ENCODE measurements around the gene ZNF679. TPM values are rescaled to one million over a fixed set of nuclear protein-coding genes. Genes with fewer than 3 reads are reported as not detected.

The ZNF679 gene
- not detected in 2 replicates for total RNA-seq

DNA sequence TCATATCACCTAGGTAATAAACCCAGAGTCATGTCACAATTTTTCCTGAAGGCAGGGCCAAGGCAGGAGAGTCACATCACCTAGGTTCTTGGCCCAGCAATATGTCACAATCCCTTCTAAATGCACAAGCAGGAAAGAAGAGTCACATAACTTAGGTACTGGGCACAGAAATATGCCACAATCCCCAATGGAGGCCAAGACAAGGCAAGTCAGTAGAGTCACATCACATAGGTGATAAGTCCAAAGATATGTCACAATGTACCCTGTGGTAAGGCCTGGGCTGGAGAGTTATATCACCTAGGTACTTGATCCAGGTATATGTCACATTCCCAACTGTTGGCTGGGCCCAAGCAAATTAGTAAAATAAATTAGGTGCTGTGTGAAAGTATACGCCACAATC, at the start of gene ZNF679:
TSS of gene ZNF679 (plus strand) at position 301 of the 400 bp plus-strand sequence. CDS start 20,644 bp downstream, outside the sequence.

GRCh38 chr7:64206903-64207302, 21.4 kb upstream of the ZNF679 start, which contains the start of gene ZNF735:
TSS of gene ZNF735 (plus strand) at chr7:64207203. CDS start at chr7:64207203, 0 bp downstream.

GRCh38 chr7:64313740-64314491, 85.6 kb downstream of the ZNF679 start, which contains the start of gene ZNF736:
TSS of gene ZNF736 (plus strand) at chr7:64313961. CDS start at chr7:64314151, 190 bp downstream.

Other genes starting within 250 kb of the ZNF679 start
- not detected in 2 replicates for gene ZNF722, start 229.6 kb upstream of the ZNF679 start, total RNA-seq
- not detected in 2 replicates for gene ZNF727, start 183.0 kb upstream of the ZNF679 start, total RNA-seq
- gene ZNF735, start 21.3 kb upstream of the ZNF679 start, total RNA-seq = not detected in 2 replicates
- 6.6 and 8.9 TPM in 2 replicates for gene ZNF736, start 85.5 kb downstream of the ZNF679 start, total RNA-seq